Measurements from ENCODE around the gene ANTXR1. TPM values are rescaled to one million over a fixed set of nuclear protein-coding genes. Genes with fewer than 3 reads are reported as not detected.

Gene ANTXR1
- total RNA-seq, 6 donors from 2014 or later = 11.5 to 76.4 (median 31.4) TPM

GRCh38 chr2:69191634-69192033 lies 178.7 kb downstream of the ANTXR1 start:
- Histone ChIP-seq H3K4me3 (no peak overlapping the region), H3K9me3 (no peaks in the 10 kb centered on the region), H3K27me3 (no peaks in the 10 kb centered on the region), H3K4me1 (peaks cover 0 to 3% (median 0%) of the 10 kb centered on the region in 4 donors), H3K36me3 (no peaks in the 10 kb centered on the region), H3K27ac (no peak overlapping the region)
- DNase-seq = no peak
- ATAC-seq (ENCODE audit: low FRiP score in 2 of 2) = no peak
- WGBS, 2 donors = 94 to 95% methylated on average over 1 of the region's 1 CpG
- TF ChIP-seq POLR2AphosphoS5 (IDR thresholded peaks at IDR 0.05) (no peak), CTCF (IDR thresholded peaks at IDR 0.05) (no peak), POLR2A (IDR thresholded peaks at IDR 0.05) (no peak), EP300 (IDR thresholded peaks at IDR 0.05) (no peak)

DNA sequence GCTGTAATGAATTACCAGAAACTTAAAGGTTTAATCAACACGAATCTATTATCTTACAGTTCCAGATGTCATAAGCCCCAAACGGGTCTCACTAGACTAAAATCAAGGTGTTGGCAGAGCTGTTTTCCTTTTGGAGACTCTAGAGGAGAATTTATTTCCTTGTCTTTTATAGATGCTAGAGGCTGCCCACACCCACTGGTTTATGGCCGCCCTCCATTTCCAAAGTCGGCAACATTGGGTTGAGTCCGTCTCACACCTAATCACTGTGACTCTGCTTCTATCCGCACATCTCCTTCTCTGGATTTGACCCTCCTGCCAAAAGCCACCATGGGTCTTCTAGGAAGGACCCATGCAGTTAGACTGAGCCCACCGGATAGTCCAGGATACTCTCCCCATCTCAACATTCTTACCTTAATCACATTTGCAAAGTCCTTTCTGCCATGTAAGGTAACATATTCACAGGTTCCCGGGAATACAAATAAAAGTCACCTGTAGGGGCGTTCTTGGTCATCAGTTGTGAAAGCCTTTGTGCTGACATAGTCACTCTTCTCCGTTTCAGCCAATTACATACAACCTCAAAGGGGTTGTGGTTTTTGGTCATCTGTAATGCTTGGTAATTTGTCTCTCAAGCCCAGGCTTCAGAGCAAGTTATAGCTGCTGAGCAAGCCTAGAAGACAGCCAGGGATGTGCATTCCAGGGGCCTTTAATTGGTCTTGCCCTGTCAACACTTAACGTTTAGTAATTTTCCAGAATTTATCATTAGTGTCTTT lies 179.4 kb downstream of the ANTXR1 start:
- Histone ChIP-seq H3K27ac (no peak overlapping the region), H3K27me3 (no peaks in the 10 kb centered on the region), H3K4me3 (no peak overlapping the region), H3K36me3 (no peaks in the 10 kb centered on the region), H3K4me1 (peaks cover 0 to 3% (median 0%) of the 10 kb centered on the region in 4 donors), H3K9me3 (no peaks in the 10 kb centered on the region)
- TF ChIP-seq EP300 (IDR thresholded peaks at IDR 0.05) (no peak), POLR2A (IDR thresholded peaks at IDR 0.05) (no peak), POLR2AphosphoS5 (IDR thresholded peaks at IDR 0.05) (no peak), CTCF (IDR thresholded peaks at IDR 0.05) (no peak)
- ATAC-seq (ENCODE audit: low FRiP score in 2 of 2) (no peak), DNase-seq (no peak)
- 87 to 90% methylated on average over 11 of the region's 11 CpGs for WGBS, 2 donors

DNA sequence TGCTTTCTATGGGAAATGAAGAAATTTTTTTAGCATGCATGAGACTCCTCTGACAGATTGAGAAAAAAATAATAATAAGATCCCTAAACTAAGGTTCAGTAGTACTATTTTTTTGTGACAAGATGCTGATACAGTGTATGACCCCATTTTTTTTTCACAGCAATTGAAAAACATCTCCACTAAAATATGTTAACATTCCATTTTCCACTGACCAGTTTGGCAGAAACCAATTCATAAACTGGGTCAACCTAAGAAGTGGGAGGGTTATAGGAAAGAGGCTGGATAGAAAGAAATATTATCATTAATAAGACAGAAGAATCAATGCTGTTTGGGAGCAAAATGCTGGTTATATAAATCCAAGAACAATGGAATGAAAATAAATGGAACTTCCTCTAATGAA lies 182.7 kb downstream of the ANTXR1 start:
- H3K9me3 ChIP-seq = no peaks in the 10 kb centered on the region
- no peak overlapping the region for H3K4me3 ChIP-seq
- no peaks in the 10 kb centered on the region for H3K27me3 ChIP-seq
- no peak for TF ChIP-seq POLR2AphosphoS5 (IDR thresholded peaks at IDR 0.05)
- no peak for TF ChIP-seq CTCF (IDR thresholded peaks at IDR 0.05)
- no peak for TF ChIP-seq POLR2A (IDR thresholded peaks at IDR 0.05)
- no peak for TF ChIP-seq EP300 (IDR thresholded peaks at IDR 0.05)
- no peak for ATAC-seq (ENCODE audit: low FRiP score in 2 of 2)
- no peak for DNase-seq
- H3K4me1 ChIP-seq = peaks cover 3 to 7% (median 5%) of the 10 kb centered on the region in 4 donors
- peak overlapping the region in 1 of 4 donors; percentile 21 for H3K27ac ChIP-seq
- H3K36me3 ChIP-seq = no peaks in the 10 kb centered on the region

DNA sequence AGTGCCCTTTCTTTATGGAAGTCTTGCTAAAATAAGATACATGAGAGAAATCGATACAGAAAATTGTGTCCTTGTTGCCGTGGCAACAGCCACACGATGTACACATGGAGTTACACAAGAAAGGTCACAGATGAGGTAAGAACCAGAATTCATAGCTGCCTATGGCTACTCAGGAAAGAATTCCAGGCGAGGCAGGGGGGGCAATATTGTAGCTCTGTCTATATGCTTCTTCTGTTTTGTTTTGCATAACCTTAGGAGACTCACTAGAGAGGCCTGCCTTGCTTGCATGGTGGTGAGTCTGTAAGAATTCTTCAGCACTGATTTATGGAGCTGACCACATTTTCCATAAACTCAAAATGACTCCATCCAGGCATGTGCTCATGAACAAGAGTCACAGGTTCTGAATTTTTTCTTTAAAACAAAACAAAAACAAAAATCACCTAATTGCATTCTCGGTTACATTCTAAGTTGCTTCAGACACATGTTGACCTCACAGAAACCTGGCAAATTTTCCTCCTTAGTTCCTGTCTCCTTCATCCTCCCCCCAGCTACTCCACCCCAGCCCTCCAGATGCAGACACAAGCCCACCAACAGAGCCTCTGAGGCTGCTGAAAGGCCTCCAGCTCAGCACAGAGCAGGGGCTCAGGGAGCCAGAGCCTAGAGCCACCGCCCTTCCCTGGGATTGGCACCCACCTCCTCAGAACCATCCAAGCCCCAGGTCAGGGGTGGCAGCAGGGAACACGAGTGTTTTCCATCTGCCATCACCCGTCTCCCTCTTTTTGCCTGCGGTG lies 183.5 kb downstream of the ANTXR1 start:
- no peak for TF ChIP-seq EP300 (IDR thresholded peaks at IDR 0.05)
- no peak for TF ChIP-seq POLR2AphosphoS5 (IDR thresholded peaks at IDR 0.05)
- no peak for TF ChIP-seq CTCF (IDR thresholded peaks at IDR 0.05)
- TF ChIP-seq POLR2A (IDR thresholded peaks at IDR 0.05) = no peak
- Histone ChIP-seq H3K36me3 (no peaks in the 10 kb centered on the region), H3K27ac (peak overlapping the region in 1 of 4 donors; percentile 26), H3K9me3 (no peaks in the 10 kb centered on the region), H3K27me3 (no peaks in the 10 kb centered on the region), H3K4me1 (peaks cover 3 to 7% (median 6%) of the 10 kb centered on the region in 4 donors), H3K4me3 (no peak overlapping the region)
- 77 to 78% methylated on average over 8 to 9 of the region's 9 CpGs for WGBS, 2 donors
- DNase-seq = peak in 1 of 2 donors; percentile 13
- peak in 1 of 2 donors; percentile 43 for ATAC-seq (ENCODE audit: low FRiP score in 2 of 2)
